ENCODE data around the gene GTF2F2. TPM values are rescaled to one million over a fixed set of nuclear protein-coding genes. Genes with fewer than 3 reads are reported as not detected.
A peak's percentile ranks its signal among the peaks of the same experiment; 100 is the strongest.

The GTF2F2 gene
- total RNA-seq, 1 donor from 2014 or later = 19.4 TPM

- no peak for DNase-seq
These were observed 184.8 kb downstream of the GTF2F2 start for GRCh38 chr13:45305079-45305478.

GRCh38 chr13:45306966-45307365 is 186.7 kb downstream of the GTF2F2 start:
- no peak for DNase-seq

- no peak for DNase-seq
These were observed 190.2 kb downstream of the GTF2F2 start for GRCh38 chr13:45310341-45311131.

GRCh38 chr13:45314822-45315221 is 194.5 kb downstream of the GTF2F2 start:
- no peak for DNase-seq

- DNase-seq = no peak
These were observed 195.3 kb downstream of the GTF2F2 start for GRCh38 chr13:45315520-45316167.

- DNase-seq = no peak
These were observed 196.0 kb downstream of the GTF2F2 start for GRCh38 chr13:45316338-45316737.

- no peak for DNase-seq
These were observed 196.7 kb downstream of the GTF2F2 start for GRCh38 chr13:45316996-45317395.

- DNase-seq = no peak
These were observed 200.7 kb downstream of the GTF2F2 start for GRCh38 chr13:45320876-45321629.

- peak; percentile 88 for DNase-seq
These were observed 205.5 kb downstream of the GTF2F2 start for GRCh38 chr13:45325806-45326205.

- DNase-seq = no peak
These were observed 207.1 kb downstream of the GTF2F2 start for GRCh38 chr13:45327253-45327955.

- DNase-seq = no peak
These were observed 208.4 kb downstream of the GTF2F2 start for GRCh38 chr13:45328661-45329111.

- no peak for DNase-seq
These were observed 210.9 kb downstream of the GTF2F2 start for GRCh38 chr13:45331123-45331619.

GRCh38 chr13:45331692-45332035 is 211.4 kb downstream of the GTF2F2 start:
- DNase-seq = no peak

GRCh38 chr13:45332036-45332830 is 211.9 kb downstream of the GTF2F2 start:
- no peak for DNase-seq

GRCh38 chr13:45332831-45333219 is 212.5 kb downstream of the GTF2F2 start:
- no peak for DNase-seq

- no peak for DNase-seq
These were observed 213.1 kb downstream of the GTF2F2 start for GRCh38 chr13:45333251-45333976.

Measured in tongue (tissue), 2 donors.